Measurements from ENCODE around the gene TANK.
A peak's percentile ranks its signal among the peaks of the same experiment; 100 is the strongest.

Gene TANK

GRCh38 chr2:161146996-161147395 lies 13.2 kb upstream of the TANK start:
- Histone ChIP-seq H3K9ac (ENCODE audit: low read depth in 1 of 2, low read length in 2 of 2) (no peak overlapping the region), H3K36me3 (ENCODE audit: control insufficient read depth in 2 of 2, insufficient read depth in 2 of 2, low read length in 2 of 2) (no peaks in the 10 kb centered on the region), H3K27me3 (ENCODE audit: control insufficient read depth in 2 of 2, insufficient read depth in 2 of 2, low read length in 2 of 2) (no peaks in the 10 kb centered on the region), H3K9me3 (ENCODE audit: control insufficient read depth in 2 of 2, low read length in 2 of 2) (peaks cover 0 to 7% of the 10 kb centered on the region in 2 donors), H3K4me1 (ENCODE audit: control insufficient read depth in 2 of 2, insufficient read depth in 2 of 2, low read length in 2 of 2) (no peaks in the 10 kb centered on the region), H3K4me3 (ENCODE audit: low read length in 2 of 2) (no peak overlapping the region), H3K27ac (ENCODE audit: low read depth in 2 of 2, low read length in 2 of 2) (no peak overlapping the region)

- no peak overlapping the region for H3K27ac ChIP-seq (ENCODE audit: low read depth in 2 of 2, low read length in 2 of 2)
- no peaks in the 10 kb centered on the region for H3K36me3 ChIP-seq (ENCODE audit: control insufficient read depth in 2 of 2, insufficient read depth in 2 of 2, low read length in 2 of 2)
- no peak overlapping the region for H3K9ac ChIP-seq (ENCODE audit: low read depth in 1 of 2, low read length in 2 of 2)
- peaks cover 0 to 7% of the 10 kb centered on the region in 2 donors for H3K9me3 ChIP-seq (ENCODE audit: control insufficient read depth in 2 of 2, low read length in 2 of 2)
- H3K4me1 ChIP-seq (ENCODE audit: control insufficient read depth in 2 of 2, insufficient read depth in 2 of 2, low read length in 2 of 2), result no peaks in the 10 kb centered on the region
- H3K27me3 ChIP-seq (ENCODE audit: control insufficient read depth in 2 of 2, insufficient read depth in 2 of 2, low read length in 2 of 2), result no peaks in the 10 kb centered on the region
- H3K4me3 ChIP-seq (ENCODE audit: low read length in 2 of 2), result no peak overlapping the region
These were observed 12.4 kb upstream of the TANK start for GRCh38 chr2:161147856-161148255.

GRCh38 chr2:161150704-161151103 lies 9.5 kb upstream of the TANK start:
- H3K9ac ChIP-seq (ENCODE audit: low read depth in 1 of 2, low read length in 2 of 2), result no peak overlapping the region
- H3K27ac ChIP-seq (ENCODE audit: low read depth in 2 of 2, low read length in 2 of 2), result no peak overlapping the region
- no peak overlapping the region for H3K4me3 ChIP-seq (ENCODE audit: low read length in 2 of 2)
- H3K4me1 ChIP-seq (ENCODE audit: control insufficient read depth in 2 of 2, insufficient read depth in 2 of 2, low read length in 2 of 2), result no peaks in the 10 kb centered on the region
- H3K27me3 ChIP-seq (ENCODE audit: control insufficient read depth in 2 of 2, insufficient read depth in 2 of 2, low read length in 2 of 2), result no peaks in the 10 kb centered on the region
- H3K9me3 ChIP-seq (ENCODE audit: control insufficient read depth in 2 of 2, low read length in 2 of 2), result peaks cover 0 to 7% of the 10 kb centered on the region in 2 donors
- H3K36me3 ChIP-seq (ENCODE audit: control insufficient read depth in 2 of 2, insufficient read depth in 2 of 2, low read length in 2 of 2), result no peaks in the 10 kb centered on the region

- no peaks in the 10 kb centered on the region for H3K36me3 ChIP-seq (ENCODE audit: control insufficient read depth in 2 of 2, insufficient read depth in 2 of 2, low read length in 2 of 2)
- H3K9me3 ChIP-seq (ENCODE audit: control insufficient read depth in 2 of 2, low read length in 2 of 2), result peaks cover 0 to 7% of the 10 kb centered on the region in 2 donors
- no peaks in the 10 kb centered on the region for H3K27me3 ChIP-seq (ENCODE audit: control insufficient read depth in 2 of 2, insufficient read depth in 2 of 2, low read length in 2 of 2)
- H3K9ac ChIP-seq (ENCODE audit: low read depth in 1 of 2, low read length in 2 of 2), result no peak overlapping the region
- no peaks in the 10 kb centered on the region for H3K4me1 ChIP-seq (ENCODE audit: control insufficient read depth in 2 of 2, insufficient read depth in 2 of 2, low read length in 2 of 2)
- H3K4me3 ChIP-seq (ENCODE audit: low read length in 2 of 2), result no peak overlapping the region
- H3K27ac ChIP-seq (ENCODE audit: low read depth in 2 of 2, low read length in 2 of 2), result no peak overlapping the region
These were observed 7.9 kb upstream of the TANK start for GRCh38 chr2:161152302-161152701.

- H3K27ac ChIP-seq (ENCODE audit: low read depth in 2 of 2, low read length in 2 of 2), result no peak overlapping the region
- no peaks in the 10 kb centered on the region for H3K9me3 ChIP-seq (ENCODE audit: control insufficient read depth in 2 of 2, low read length in 2 of 2)
- no peak overlapping the region for H3K4me3 ChIP-seq (ENCODE audit: low read length in 2 of 2)
- H3K27me3 ChIP-seq (ENCODE audit: control insufficient read depth in 2 of 2, insufficient read depth in 2 of 2, low read length in 2 of 2), result no peaks in the 10 kb centered on the region
- peaks cover 13 to 14% of the 10 kb centered on the region in 2 donors for H3K4me1 ChIP-seq (ENCODE audit: control insufficient read depth in 2 of 2, insufficient read depth in 2 of 2, low read length in 2 of 2)
- H3K36me3 ChIP-seq (ENCODE audit: control insufficient read depth in 2 of 2, insufficient read depth in 2 of 2, low read length in 2 of 2), result peaks cover 6% of the 10 kb centered on the region in 2 donors
- no peak overlapping the region for H3K9ac ChIP-seq (ENCODE audit: low read depth in 1 of 2, low read length in 2 of 2)
These were observed 1.3 kb upstream of the TANK start for GRCh38 chr2:161158882-161159281.

GRCh38 chr2:161159456-161160225 lies 587 bp upstream of the TANK start:
- Histone ChIP-seq H3K36me3 (ENCODE audit: control insufficient read depth in 2 of 2, insufficient read depth in 2 of 2, low read length in 2 of 2) (peaks cover 10 to 12% of the 10 kb centered on the region in 2 donors), H3K9ac (ENCODE audit: low read depth in 1 of 2, low read length in 2 of 2) (peak overlapping the region; percentile 24 to 44), H3K27ac (ENCODE audit: low read depth in 2 of 2, low read length in 2 of 2) (peak overlapping the region; percentile 94 to 99), H3K4me1 (ENCODE audit: control insufficient read depth in 2 of 2, insufficient read depth in 2 of 2, low read length in 2 of 2) (peaks cover 13 to 14% of the 10 kb centered on the region in 2 donors), H3K4me3 (ENCODE audit: low read length in 2 of 2) (peak overlapping the region; percentile 64 to 99), H3K9me3 (ENCODE audit: control insufficient read depth in 2 of 2, low read length in 2 of 2) (no peaks in the 10 kb centered on the region), H3K27me3 (ENCODE audit: control insufficient read depth in 2 of 2, insufficient read depth in 2 of 2, low read length in 2 of 2) (no peaks in the 10 kb centered on the region)

- Histone ChIP-seq H3K4me1 (ENCODE audit: control insufficient read depth in 2 of 2, insufficient read depth in 2 of 2, low read length in 2 of 2) (peaks cover 13 to 14% of the 10 kb centered on the region in 2 donors), H3K27ac (ENCODE audit: low read depth in 2 of 2, low read length in 2 of 2) (peak overlapping the region; percentile 94 to 99), H3K9ac (ENCODE audit: low read depth in 1 of 2, low read length in 2 of 2) (peak overlapping the region; percentile 95 to 100), H3K27me3 (ENCODE audit: control insufficient read depth in 2 of 2, insufficient read depth in 2 of 2, low read length in 2 of 2) (no peaks in the 10 kb centered on the region), H3K4me3 (ENCODE audit: low read length in 2 of 2) (peak overlapping the region; percentile 95 to 99), H3K36me3 (ENCODE audit: control insufficient read depth in 2 of 2, insufficient read depth in 2 of 2, low read length in 2 of 2) (peaks cover 10 to 12% of the 10 kb centered on the region in 2 donors), H3K9me3 (ENCODE audit: control insufficient read depth in 2 of 2, low read length in 2 of 2) (no peaks in the 10 kb centered on the region)
These were observed 962 bp downstream of the TANK start for GRCh38 chr2:161161074-161161706.

- Histone ChIP-seq H3K4me1 (ENCODE audit: control insufficient read depth in 2 of 2, insufficient read depth in 2 of 2, low read length in 2 of 2) (peaks cover 14 to 15% of the 10 kb centered on the region in 2 donors), H3K27ac (ENCODE audit: low read depth in 2 of 2, low read length in 2 of 2) (no peak overlapping the region), H3K9me3 (ENCODE audit: control insufficient read depth in 2 of 2, low read length in 2 of 2) (no peaks in the 10 kb centered on the region), H3K4me3 (ENCODE audit: low read length in 2 of 2) (no peak overlapping the region), H3K27me3 (ENCODE audit: control insufficient read depth in 2 of 2, insufficient read depth in 2 of 2, low read length in 2 of 2) (no peaks in the 10 kb centered on the region), H3K36me3 (ENCODE audit: control insufficient read depth in 2 of 2, insufficient read depth in 2 of 2, low read length in 2 of 2) (peaks cover 10 to 12% of the 10 kb centered on the region in 2 donors), H3K9ac (ENCODE audit: low read depth in 1 of 2, low read length in 2 of 2) (no peak overlapping the region)
These were observed 3.2 kb downstream of the TANK start for GRCh38 chr2:161163440-161163839.

- Histone ChIP-seq H3K9me3 (ENCODE audit: control insufficient read depth in 2 of 2, low read length in 2 of 2) (no peaks in the 10 kb centered on the region), H3K27ac (ENCODE audit: low read depth in 2 of 2, low read length in 2 of 2) (no peak overlapping the region), H3K27me3 (ENCODE audit: control insufficient read depth in 2 of 2, insufficient read depth in 2 of 2, low read length in 2 of 2) (no peaks in the 10 kb centered on the region), H3K4me3 (ENCODE audit: low read length in 2 of 2) (no peak overlapping the region), H3K9ac (ENCODE audit: low read depth in 1 of 2, low read length in 2 of 2) (no peak overlapping the region), H3K4me1 (ENCODE audit: control insufficient read depth in 2 of 2, insufficient read depth in 2 of 2, low read length in 2 of 2) (peaks cover 14 to 15% of the 10 kb centered on the region in 2 donors), H3K36me3 (ENCODE audit: control insufficient read depth in 2 of 2, insufficient read depth in 2 of 2, low read length in 2 of 2) (peaks cover 10 to 12% of the 10 kb centered on the region in 2 donors)
These were observed 3.9 kb downstream of the TANK start for GRCh38 chr2:161164161-161164560.

GRCh38 chr2:161165266-161165665 lies 5.0 kb downstream of the TANK start:
- no peak overlapping the region for H3K27ac ChIP-seq (ENCODE audit: low read depth in 2 of 2, low read length in 2 of 2)
- peaks cover 10 to 12% of the 10 kb centered on the region in 2 donors for H3K36me3 ChIP-seq (ENCODE audit: control insufficient read depth in 2 of 2, insufficient read depth in 2 of 2, low read length in 2 of 2)
- peaks cover 9% of the 10 kb centered on the region in 2 donors for H3K4me1 ChIP-seq (ENCODE audit: control insufficient read depth in 2 of 2, insufficient read depth in 2 of 2, low read length in 2 of 2)
- H3K9ac ChIP-seq (ENCODE audit: low read depth in 1 of 2, low read length in 2 of 2), result no peak overlapping the region
- no peaks in the 10 kb centered on the region for H3K27me3 ChIP-seq (ENCODE audit: control insufficient read depth in 2 of 2, insufficient read depth in 2 of 2, low read length in 2 of 2)
- H3K4me3 ChIP-seq (ENCODE audit: low read length in 2 of 2), result no peak overlapping the region
- no peaks in the 10 kb centered on the region for H3K9me3 ChIP-seq (ENCODE audit: control insufficient read depth in 2 of 2, low read length in 2 of 2)

Measured in mucosa of rectum (tissue), 2 donors.